Caco-2 (cell line): ENCODE measurements around the gene SCG5. TPM values are rescaled to one million over a fixed set of nuclear protein-coding genes. Genes with fewer than 3 reads are reported as not detected.

Experiments used
- BruUV-seq: library from RNA; stranded (reverse); fragments of 400-500 nt; replicated peaks from 2 replicates; lab custom pipeline; 2021; lab: Mats Ljungman, UMichigan
- CTCF ChIA-PET: fragments of 300-600 bp; sonication (Branson Sonifier 250); formaldehyde crosslinking; loops from one replicate; lab custom pipeline; 2022; ENCODE audit warnings: antibody characterized with exemption; lab: Charles Lee
- POLR2A ChIA-PET: fragments of 300-600 bp; sonication (Branson Sonifier 250); formaldehyde crosslinking; loops from one replicate; lab custom pipeline; 2022; ENCODE audit warnings: antibody characterized with exemption; lab: Charles Lee
- DNase-seq, 2 experiments: peaks; one replicate each; pipeline versions ENCODE4 v3.0.0 to v3.0.0-alpha.2; 2020 to 2022
- H3K27me3 ChIP-seq: replicated peaks from 2 replicates; pipeline ENCODE4 v1.6.0; 2011; ENCODE audit warnings: low read length; ENCODE audit not compliant: control insufficient read depth, insufficient read depth
- H3K36me3 ChIP-seq: 2 replicates; pipeline ENCODE4 v1.5.1; 2011; ENCODE audit warnings: low read length; ENCODE audit not compliant: control insufficient read depth, insufficient read depth
- H3K4me1 ChIP-seq: fragments of 250-450 bp; sonication (Bioruptor Pico); 2 replicates; pipeline ENCODE4 v1.5.1; 2020; ENCODE audit warnings: mild to moderate bottlenecking
- H3K4me3 ChIP-seq: 2 replicates; pipeline ENCODE4 v1.5.1; 2011; ENCODE audit warnings: low read depth, mild to moderate bottlenecking, control low read depth, low read length
- H3K9me3 ChIP-seq: fragments of 250-450 bp; sonication (Bioruptor Pico); 2 replicates; pipeline ENCODE4 v1.5.1; 2020; ENCODE audit warnings: mild to moderate bottlenecking, moderate library complexity
- H3K27ac Mint-ChIP-seq: one replicate; pipeline ENCODE4 v1.8.0; 2022; ENCODE audit warnings: mixed read lengths; ENCODE audit not compliant: unreplicated experiment
- H3K27me3 Mint-ChIP-seq: one replicate; pipeline ENCODE4 v1.8.0; 2022; ENCODE audit warnings: mixed read lengths; ENCODE audit not compliant: insufficient read depth, unreplicated experiment
- H3K36me3 Mint-ChIP-seq: one replicate; pipeline ENCODE4 v1.8.0; 2022; ENCODE audit warnings: mild to moderate bottlenecking, mixed read lengths; ENCODE audit not compliant: insufficient read depth, unreplicated experiment
- H3K4me1 Mint-ChIP-seq: one replicate; pipeline ENCODE4 v1.8.0; 2022; ENCODE audit warnings: low read depth, mixed read lengths; ENCODE audit not compliant: unreplicated experiment
- H3K4me3 Mint-ChIP-seq: one replicate; pipeline ENCODE4 v1.8.0; 2022; ENCODE audit warnings: mild to moderate bottlenecking, moderate library complexity, mixed read lengths; ENCODE audit not compliant: unreplicated experiment
- H3K9me3 Mint-ChIP-seq: one replicate; pipeline ENCODE4 v1.8.0; 2022; ENCODE audit warnings: mixed read lengths; ENCODE audit not compliant: unreplicated experiment
- CTCF ChIP-seq, 2 experiments: fragments of 200-600 bp in 1 of 2; IDR thresholded peaks; 1 replicate in 1 of 2; 2 replicates in 1 of 2; pipeline versions ENCODE4 v1.5.1 to v1.8.0; 2011 to 2022; ENCODE audit warnings: antibody characterized with exemption in 1 of 2, control low read depth in 1 of 2, inconsistent platforms in 1 of 2, low read depth in 1 of 2, low read length in 1 of 2, mild to moderate bottlenecking in 1 of 2, moderate library complexity in 1 of 2; ENCODE audit not compliant: insufficient read depth in 1 of 2, severe bottlenecking in 1 of 2, unreplicated experiment in 1 of 2
- intact Hi-C: fragments of 100-400 bp; cut with micrococcal nuclease; formaldehyde crosslinking; loops from one replicate; pipeline ENCODE4 v1.10.0; 2022; ENCODE audit not compliant: unreplicated experiment
- total RNA-seq: library from RNA; stranded (reverse); gene quantifications from 2 replicates; pipeline ENCODE4 v1.2.3, GENCODE V29; 2022

The SCG5 gene
- total RNA-seq, 1 experiment from 2014 or later = 1.5 TPM

GRCh38 chr15:32667321-32667720 lies 25.8 kb downstream of the SCG5 start:
- Histone ChIP-seq H3K4me1 (no peaks in the 10 kb centered on the region), H3K9me3 (no peaks in the 10 kb centered on the region), H3K4me3 (no peak overlapping the region), H3K27me3 (no peaks in the 10 kb centered on the region), H3K36me3 (no peaks in the 10 kb centered on the region)
- H3K4me3 Mint-ChIP-seq = no peak overlapping the region
- no peaks in the 10 kb centered on the region for H3K36me3 Mint-ChIP-seq
- no peak for DNase-seq
- intact Hi-C loops = no loop called here
- CTCF ChIA-PET = no interaction called here
- TF ChIP-seq CTCF (IDR thresholded peaks at IDR 0.05; ENCODE audit: insufficient read depth in 1 of 2, low read depth in 1 of 2, low read length in 1 of 2, severe bottlenecking in 1 of 2, unreplicated experiment in 1 of 2) = no peak
- no peaks in the 10 kb centered on the region for H3K27me3 Mint-ChIP-seq
- no peaks in the 10 kb centered on the region for H3K4me1 Mint-ChIP-seq
- no peak overlapping the region for H3K27ac Mint-ChIP-seq
- no TSS peak for BruUV-seq
- H3K9me3 Mint-ChIP-seq = no peaks in the 10 kb centered on the region
- POLR2A ChIA-PET = no interaction called here

- Histone ChIP-seq H3K27me3 (no peaks in the 10 kb centered on the region), H3K36me3 (no peaks in the 10 kb centered on the region), H3K4me3 (no peak overlapping the region), H3K9me3 (no peaks in the 10 kb centered on the region), H3K4me1 (no peaks in the 10 kb centered on the region)
- H3K4me3 Mint-ChIP-seq = no peak overlapping the region
- no peak overlapping the region for H3K27ac Mint-ChIP-seq
- no TSS peak for BruUV-seq
- intact Hi-C loops = no loop called here
- ChIA-PET POLR2A (no interaction called here), CTCF (no interaction called here)
- H3K36me3 Mint-ChIP-seq = no peaks in the 10 kb centered on the region
- H3K4me1 Mint-ChIP-seq = no peaks in the 10 kb centered on the region
- no peaks in the 10 kb centered on the region for H3K9me3 Mint-ChIP-seq
- no peak for DNase-seq
- H3K27me3 Mint-ChIP-seq = no peaks in the 10 kb centered on the region
- no peak for TF ChIP-seq CTCF (IDR thresholded peaks at IDR 0.05; ENCODE audit: insufficient read depth in 1 of 2, low read depth in 1 of 2, low read length in 1 of 2, severe bottlenecking in 1 of 2, unreplicated experiment in 1 of 2)
Observed at GRCh38 chr15:32668942-32669341, 27.4 kb downstream of the SCG5 start.

GRCh38 chr15:32669896-32670611 lies 28.5 kb downstream of the SCG5 start:
- Mint-ChIP-seq H3K36me3 (no peaks in the 10 kb centered on the region), H3K9me3 (no peaks in the 10 kb centered on the region), H3K27me3 (no peaks in the 10 kb centered on the region), H3K27ac (no peak overlapping the region), H3K4me3 (no peak overlapping the region), H3K4me1 (no peaks in the 10 kb centered on the region)
- ChIA-PET POLR2A (no interaction called here), CTCF (no interaction called here)
- no TSS peak for BruUV-seq
- Histone ChIP-seq H3K27me3 (no peaks in the 10 kb centered on the region), H3K4me1 (no peaks in the 10 kb centered on the region), H3K4me3 (no peak overlapping the region), H3K36me3 (no peaks in the 10 kb centered on the region), H3K9me3 (no peaks in the 10 kb centered on the region)
- no peak for TF ChIP-seq CTCF (IDR thresholded peaks at IDR 0.05; ENCODE audit: insufficient read depth in 1 of 2, low read depth in 1 of 2, low read length in 1 of 2, severe bottlenecking in 1 of 2, unreplicated experiment in 1 of 2)
- no peak for DNase-seq
- intact Hi-C loops = no loop called here
